SK-N-MC (cell line): ENCODE results near the gene INPP5A.

ENCODE experiments used
- EZH2 ChIP-seq: fragments of 200-600 bp; sonication (generic); IDR thresholded peaks from one replicate; pipeline ENCODE4 v1.6.1; 2017; ENCODE audit warnings: antibody characterized with exemption
- POLR2AphosphoS5 ChIP-seq: IDR thresholded peaks from 2 replicates; pipeline ENCODE4 v1.6.1; 2012; ENCODE audit warnings: mild to moderate bottlenecking, low read depth, low read length, borderline replicate concordance

DNA sequence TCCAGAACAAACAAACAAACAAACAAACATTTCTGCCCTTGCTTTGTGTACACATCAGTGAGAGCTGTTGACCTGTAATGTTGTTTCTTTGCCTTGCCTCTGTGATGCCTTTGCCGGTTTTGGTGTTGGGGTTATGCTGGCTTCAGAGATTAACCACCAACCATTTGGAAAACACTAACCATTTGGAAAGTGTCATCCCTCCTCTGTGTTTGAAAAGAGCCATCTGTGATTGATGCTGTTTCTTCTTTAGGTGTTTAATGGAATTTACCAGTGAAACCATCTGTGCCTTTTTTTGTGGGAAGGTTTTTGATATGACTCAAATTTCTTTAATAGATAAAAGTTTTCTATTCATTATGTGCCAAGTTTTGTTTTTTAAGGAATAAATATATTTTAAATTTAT is 46.5 kb downstream of the INPP5A start:
- TF ChIP-seq POLR2AphosphoS5 (no peak), EZH2 (no peak)
